Cardiac fibroblast (primary cell): Measurements from ENCODE around the gene CHMP5.

ENCODE experiments used
- DNase-seq, 2 donors: peaks; one replicate each; pipeline versions ENCODE4 v3.0.0 to v3.0.0-alpha.2; 2010; ENCODE audit warnings: low read depth in 2 of 2
- H3K4me3 ChIP-seq, 2 donors: replicated peaks in 1 of 2; 1 replicate in 1 of 2; 2 replicates in 1 of 2; pipeline ENCODE4 v1.5.1; 2011; ENCODE audit warnings: low read depth in 2 of 2, low read length in 2 of 2, mild to moderate bottlenecking in 2 of 2, moderate library complexity in 1 of 2
- CTCF ChIP-seq: IDR thresholded peaks from one replicate; pipeline ENCODE4 v1.5.1; 2011; ENCODE audit warnings: low read depth, mild to moderate bottlenecking, low read length, inconsistent platforms

The CHMP5 gene

DNA sequence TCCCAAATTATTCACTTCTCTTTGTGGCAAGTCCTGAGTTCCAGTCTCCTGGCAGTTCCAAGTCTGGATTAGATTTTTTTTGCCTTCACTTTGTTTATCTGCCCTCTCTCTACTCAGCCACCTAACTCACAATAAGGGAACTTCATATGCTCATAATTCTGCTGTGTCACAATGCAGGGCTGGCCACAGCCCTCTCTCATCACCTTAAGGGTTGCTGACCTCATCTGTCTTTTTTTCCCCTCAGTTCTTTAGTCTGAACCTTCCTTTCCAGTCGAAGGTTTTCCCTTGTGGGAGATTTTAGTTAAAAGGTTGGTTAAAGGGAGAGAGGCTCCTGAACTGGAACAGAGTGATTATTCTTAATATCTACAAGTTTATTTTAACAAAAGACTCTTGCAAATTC, 4.5 kb upstream of the CHMP5 start:
- no peak overlapping the region for H3K4me3 ChIP-seq
- no peak for TF ChIP-seq CTCF
- DNase-seq = no peak

DNA sequence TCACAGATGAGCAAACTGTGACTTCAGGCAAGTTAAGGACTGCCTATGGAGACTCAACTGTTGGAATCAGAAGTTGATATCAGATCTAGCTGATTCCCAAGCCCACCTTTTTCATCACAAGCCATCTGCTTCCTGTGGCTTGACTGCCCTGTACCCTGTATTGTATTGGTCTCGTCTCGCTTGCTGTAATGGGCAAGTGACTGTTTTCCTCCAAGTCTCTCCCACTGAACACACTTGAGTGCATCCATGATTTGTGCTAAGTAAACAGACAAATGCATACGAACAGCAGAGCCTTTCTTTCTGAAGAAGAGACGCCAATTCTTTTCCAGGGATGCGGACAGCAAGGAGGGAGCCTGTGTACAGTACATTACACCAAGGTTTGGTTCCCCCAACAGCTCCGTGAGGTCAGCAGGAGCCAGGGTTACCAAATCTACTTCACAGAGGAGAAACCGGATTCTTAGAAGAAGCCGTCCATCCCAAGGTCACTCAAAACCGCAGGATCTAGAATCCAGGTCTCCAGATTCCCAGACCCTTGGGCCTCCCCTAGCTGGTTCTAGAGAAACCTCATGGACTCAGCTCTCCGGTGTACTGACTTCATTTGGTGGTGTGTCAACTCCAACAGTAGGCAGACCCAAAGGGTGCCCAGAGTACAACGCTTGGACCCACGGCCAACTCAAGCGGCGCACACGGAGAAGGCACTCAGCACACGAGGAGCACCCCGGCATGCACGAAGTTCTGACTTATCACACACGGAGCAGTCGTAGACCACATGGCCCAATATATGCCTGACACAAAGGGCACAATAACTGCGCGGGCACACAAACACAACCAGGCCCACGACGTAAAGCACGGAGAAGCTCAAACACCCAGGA, 1.5 kb upstream of the CHMP5 start:
- peak; percentile 27 to 31 for DNase-seq
- H3K4me3 ChIP-seq = peak overlapping the region; percentile 95 to 96
- no peak for TF ChIP-seq CTCF

DNA sequence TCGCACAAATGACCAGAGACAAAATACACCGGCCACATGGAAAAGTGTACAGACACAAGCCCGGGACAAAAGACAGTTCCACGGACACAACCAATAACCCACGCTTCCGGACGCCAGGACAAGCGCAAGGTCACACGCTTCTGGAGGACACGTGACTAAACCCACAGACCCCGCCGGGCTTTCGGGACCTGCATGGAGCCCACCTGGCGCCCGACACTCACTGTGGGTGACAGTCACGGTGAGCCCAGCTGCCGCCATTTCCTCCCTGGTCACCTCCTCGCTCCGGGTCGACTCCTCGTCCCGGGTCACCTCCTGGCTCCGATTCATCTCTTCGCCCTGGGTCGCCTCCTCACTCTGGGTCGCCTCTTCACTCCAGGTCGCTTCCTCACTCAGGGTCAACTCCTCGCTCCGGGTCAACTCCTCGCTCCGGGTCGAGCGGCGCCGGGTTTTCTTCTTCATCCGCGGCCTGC, 811 bp upstream of the CHMP5 start:
- H3K4me3 ChIP-seq = peak overlapping the region; percentile 95 to 96
- peak in 1 of 2 donors; percentile 25 for DNase-seq
- no peak for TF ChIP-seq CTCF

GRCh38 chr9:33265211-33265865, 489 bp downstream of the CHMP5 start:
- no peak for TF ChIP-seq CTCF
- peak in 1 of 2 donors; percentile 10 for DNase-seq
- peak overlapping the region; percentile 72 to 96 for H3K4me3 ChIP-seq

- no peak for TF ChIP-seq CTCF
- H3K4me3 ChIP-seq = no peak overlapping the region
- DNase-seq = no peak
Measured at GRCh38 chr9:33267151-33267767, 2.4 kb downstream of the CHMP5 start.

DNA sequence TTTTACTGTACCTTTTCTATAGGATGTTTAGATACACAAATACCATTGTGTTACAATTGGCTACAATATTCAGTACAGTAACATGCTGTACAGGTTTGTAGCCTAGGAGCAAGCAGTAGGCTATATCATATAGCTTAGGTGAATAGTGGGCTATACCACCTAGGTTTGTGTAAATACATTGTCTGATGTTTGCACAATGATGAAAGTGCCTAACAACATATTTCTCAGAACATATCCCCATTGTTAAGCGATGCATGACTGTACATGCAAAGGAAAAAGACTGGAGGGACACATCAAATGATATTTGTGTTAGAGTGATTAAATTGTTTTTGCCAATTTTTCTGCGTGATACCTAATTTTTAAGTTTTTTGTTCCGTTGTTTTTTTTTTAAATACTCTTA, 5.3 kb downstream of the CHMP5 start:
- TF ChIP-seq CTCF = no peak
- no peak for DNase-seq

More for the DNA sequence above, 5.3 kb downstream of the CHMP5 start:
- H3K4me3 ChIP-seq = no peak overlapping the region
